Progenitor cell of endocrine pancreas (in vitro differentiated cells): ENCODE results near the gene PAK5. TPM values are rescaled to one million over a fixed set of nuclear protein-coding genes. Genes with fewer than 3 reads are reported as not detected.

Source experiments
- DNase-seq: peaks from one replicate; pipeline ENCODE4 v3.0.0; 2021; ENCODE audit warnings: low spot score; ENCODE audit not compliant: unreplicated experiment
- H3K27ac Mint-ChIP-seq: 2 replicates; pipeline ENCODE4 v1.8.0; 2021; ENCODE audit warnings: mild to moderate bottlenecking, moderate library complexity, mixed read lengths
- H3K27me3 Mint-ChIP-seq: 2 replicates; pipeline ENCODE4 v1.8.0; 2021; ENCODE audit warnings: mixed read lengths
- H3K36me3 Mint-ChIP-seq: 2 replicates; pipeline ENCODE4 v1.8.0; 2022; ENCODE audit warnings: mixed read lengths; ENCODE audit not compliant: insufficient read depth
- H3K4me1 Mint-ChIP-seq: 2 replicates; pipeline ENCODE4 v1.8.0; 2021; ENCODE audit warnings: low read depth, mixed read lengths
- H3K4me3 Mint-ChIP-seq: 2 replicates; pipeline ENCODE4 v1.8.0; 2021; ENCODE audit warnings: low read depth, mild to moderate bottlenecking, moderate library complexity, mixed read lengths
- H3K9me3 Mint-ChIP-seq: 2 replicates; pipeline ENCODE4 v1.8.0; 2021; ENCODE audit warnings: low read depth, mixed read lengths
- CTCF ChIP-seq: fragments of 200-600 bp; sonication (generic); IDR thresholded peaks from one replicate; pipeline ENCODE4 v1.5.0; 2021; ENCODE audit warnings: antibody characterized with exemption, mild to moderate bottlenecking; ENCODE audit not compliant: unreplicated experiment
- long read RNA-seq: library from polyadenylated mRNA; unstranded; transcript quantifications from one replicate; pipeline ENCODE4 v2.0.0, GENCODE V29; 2020
- total RNA-seq: library from RNA; stranded (reverse); gene quantifications from 2 replicates; pipeline ENCODE4 v1.2.1, GENCODE V29; 2021

Gene PAK5
- 9.7 and 12.2 TPM in 2 replicates for total RNA-seq
- long read RNA-seq, full-length matches to known transcripts: 51 of 95 reads
- long read RNA-seq, partial matches to known transcripts: 10 of 95 reads
- long read RNA-seq, other reads (novel, unspliced or antisense): 34 of 95 reads

- DNase-seq: peak; percentile 88
- H3K36me3 Mint-ChIP-seq: no peaks in the 10 kb centered on the region
- peaks cover 5% of the 10 kb centered on the region for H3K9me3 Mint-ChIP-seq
- peak within 1 kb of the TSS; percentile 83 for H3K4me3 Mint-ChIP-seq
- H3K27ac Mint-ChIP-seq: peak within 1 kb of the TSS; percentile 57
- peaks cover 9% of the 10 kb centered on the region for H3K4me1 Mint-ChIP-seq
- peaks cover 26% of the 10 kb centered on the region for H3K27me3 Mint-ChIP-seq
- peak; percentile 3 for TF ChIP-seq CTCF
Measured at GRCh38 chr20:9838378-9839295, at the start of gene PAK5. PAK5 (minus strand) TSS chr20:9839076; CDS start chr20:9644328, 194,748 bp downstream.

- H3K36me3 Mint-ChIP-seq: no peaks in the 10 kb centered on the region
- no peak for DNase-seq
- TF ChIP-seq CTCF: no peak
- H3K4me1 Mint-ChIP-seq: peaks cover 1% of the 10 kb centered on the region
- H3K4me3 Mint-ChIP-seq: no peak overlapping the region
- no peaks in the 10 kb centered on the region for H3K27me3 Mint-ChIP-seq
- H3K9me3 Mint-ChIP-seq: peaks cover 11% of the 10 kb centered on the region
- H3K27ac Mint-ChIP-seq: no peak overlapping the region
Measured at GRCh38 chr20:9887706-9888105, 48.8 kb upstream of the PAK5 start.

- TF ChIP-seq CTCF: no peak
- Mint-ChIP-seq H3K4me3 (no peak overlapping the region), H3K27ac (no peak overlapping the region), H3K27me3 (no peaks in the 10 kb centered on the region), H3K36me3 (no peaks in the 10 kb centered on the region), H3K9me3 (peaks cover 11% of the 10 kb centered on the region), H3K4me1 (peaks cover 1% of the 10 kb centered on the region)
- DNase-seq: no peak
Measured at GRCh38 chr20:9886227-9886626, 47.4 kb upstream of the PAK5 start.

- no peak overlapping the region for H3K27ac Mint-ChIP-seq
- peaks cover 1% of the 10 kb centered on the region for H3K4me1 Mint-ChIP-seq
- peaks cover 7% of the 10 kb centered on the region for H3K9me3 Mint-ChIP-seq
- TF ChIP-seq CTCF: no peak
- DNase-seq: no peak
- no peak overlapping the region for H3K4me3 Mint-ChIP-seq
- H3K27me3 Mint-ChIP-seq: peaks cover 8% of the 10 kb centered on the region
- H3K36me3 Mint-ChIP-seq: no peaks in the 10 kb centered on the region
Measured at GRCh38 chr20:9884666-9885065, 45.8 kb upstream of the PAK5 start.

- Mint-ChIP-seq H3K9me3 (peaks cover under 1% of the 10 kb centered on the region), H3K4me1 (peaks cover 1% of the 10 kb centered on the region), H3K27ac (no peak overlapping the region), H3K36me3 (no peaks in the 10 kb centered on the region), H3K27me3 (peaks cover 8% of the 10 kb centered on the region), H3K4me3 (no peak overlapping the region)
- no peak for DNase-seq
- peak; percentile 55 for TF ChIP-seq CTCF
Measured at GRCh38 chr20:9884061-9884460, 45.2 kb upstream of the PAK5 start.
